ENCODE data around the gene ZNF490.
A peak's percentile ranks its signal among the peaks of the same experiment; 100 is the strongest.
"Not testable (repeated sequence)": the region's sequence is repeated elsewhere in the genome, so short reads cannot be mapped to it uniquely, and the experiment has no call there.

Gene ZNF490

GRCh38 chr19:12621253-12622024 lies 10.8 kb upstream of the ZNF490 start:
- DNase-seq (ENCODE audit: low spot score): not testable (repeated sequence)

- no peak for DNase-seq (ENCODE audit: low spot score)
Observed at GRCh38 chr19:12617646-12618045, 7.0 kb upstream of the ZNF490 start.

DNA sequence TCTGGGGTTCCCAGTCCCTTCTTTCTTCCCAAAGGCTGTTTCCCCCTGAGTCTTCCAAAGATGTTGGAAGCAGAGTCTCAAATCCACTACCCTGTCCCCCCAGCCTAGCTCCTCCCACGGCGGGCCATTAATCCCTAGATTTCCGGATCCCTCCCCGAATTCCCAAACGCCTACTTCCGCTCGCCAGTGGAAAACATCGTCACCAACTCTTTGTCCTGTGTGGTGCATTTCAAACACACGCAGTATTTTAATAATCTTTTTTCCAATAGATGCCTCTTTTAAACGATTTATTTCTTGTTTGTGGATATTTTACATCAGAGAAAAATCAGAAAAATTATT lies 717 bp upstream of the ZNF490 start:
- DNase-seq (ENCODE audit: low spot score): peak; percentile 87

DNA sequence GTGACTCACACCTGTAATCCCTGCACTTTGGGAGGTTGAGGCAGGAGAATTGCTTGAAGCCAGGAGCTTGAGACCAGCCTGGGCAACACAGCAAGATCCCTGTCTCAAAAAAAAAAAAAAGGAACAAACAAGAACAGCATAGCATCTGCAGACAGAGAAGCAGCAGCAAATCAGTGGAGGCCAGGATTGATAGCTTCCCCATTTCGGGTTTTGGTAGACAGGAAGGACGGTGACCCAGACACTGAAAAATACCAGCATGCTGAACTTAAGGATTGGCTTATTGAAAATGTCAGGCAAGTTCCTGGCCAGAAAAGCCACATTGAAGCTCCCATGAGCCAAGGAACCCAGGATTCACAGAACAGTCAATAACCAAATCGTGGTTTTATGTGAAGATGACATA lies 3.0 kb downstream of the ZNF490 start:
- DNase-seq (ENCODE audit: low spot score): no peak

GRCh38 chr19:12606796-12607195 lies 3.8 kb downstream of the ZNF490 start:
- no peak for DNase-seq (ENCODE audit: low spot score)

- no peak for DNase-seq (ENCODE audit: low spot score)
Observed at GRCh38 chr19:12603714-12604113, 6.9 kb downstream of the ZNF490 start.

GRCh38 chr19:12597594-12597993 lies 13.0 kb downstream of the ZNF490 start:
- DNase-seq (ENCODE audit: low spot score): no peak

DNA sequence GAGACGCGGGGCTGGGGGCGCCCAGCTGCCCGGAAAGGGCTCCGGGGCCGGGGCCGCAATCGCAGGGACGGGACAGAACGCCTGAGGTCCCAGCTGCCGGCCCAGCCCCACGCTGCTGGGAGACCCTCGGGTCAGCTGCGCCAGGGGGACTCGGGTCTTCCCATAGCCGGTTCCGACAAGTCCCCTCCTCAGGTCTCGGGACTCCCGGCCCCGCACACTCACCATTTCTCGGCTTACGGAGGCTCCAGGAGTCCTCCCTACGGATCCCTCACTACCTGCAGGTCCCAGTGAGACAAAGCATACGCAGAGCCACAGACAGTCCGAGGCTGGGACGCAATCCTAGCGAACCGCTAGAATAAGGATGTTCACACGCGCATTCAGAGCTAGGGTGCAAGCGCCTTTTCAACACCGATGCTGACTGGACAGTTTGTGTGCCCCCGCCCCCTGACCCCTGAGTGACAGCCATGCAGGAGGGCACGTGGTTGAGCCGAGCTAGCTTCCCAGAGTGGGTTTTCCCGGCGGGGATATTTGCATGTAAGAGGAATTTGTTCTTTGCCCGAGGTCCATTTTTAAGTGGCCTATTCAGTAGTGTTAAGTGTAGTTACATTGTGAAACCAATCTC lies 13.6 kb downstream of the ZNF490 start:
- no peak for DNase-seq (ENCODE audit: low spot score)

DNA sequence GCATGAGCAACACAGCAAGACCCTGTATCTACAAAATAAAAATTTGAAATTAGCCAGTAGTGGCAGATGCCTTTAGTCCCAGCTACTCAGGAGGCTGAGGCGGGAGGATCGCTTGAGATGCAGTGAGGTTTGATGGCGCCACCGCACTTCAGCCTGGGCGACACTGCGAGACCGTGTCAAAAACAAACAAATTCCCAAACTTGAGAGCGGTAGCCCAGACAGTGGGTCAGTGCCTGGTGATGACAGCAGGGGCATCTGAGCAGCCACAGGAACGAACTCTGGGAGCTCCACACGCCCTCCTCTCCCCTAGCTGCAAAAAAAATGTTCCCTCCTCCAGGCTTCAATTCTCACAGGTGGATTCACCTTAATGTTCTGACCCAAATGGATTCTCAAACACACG lies 14.1 kb downstream of the ZNF490 start:
- DNase-seq (ENCODE audit: low spot score): no peak

- DNase-seq (ENCODE audit: low spot score): no peak
Observed at GRCh38 chr19:12581100-12581499, 29.5 kb downstream of the ZNF490 start.

- DNase-seq (ENCODE audit: low spot score): no peak
Observed at GRCh38 chr19:12580180-12580694, 30.4 kb downstream of the ZNF490 start.

DNA sequence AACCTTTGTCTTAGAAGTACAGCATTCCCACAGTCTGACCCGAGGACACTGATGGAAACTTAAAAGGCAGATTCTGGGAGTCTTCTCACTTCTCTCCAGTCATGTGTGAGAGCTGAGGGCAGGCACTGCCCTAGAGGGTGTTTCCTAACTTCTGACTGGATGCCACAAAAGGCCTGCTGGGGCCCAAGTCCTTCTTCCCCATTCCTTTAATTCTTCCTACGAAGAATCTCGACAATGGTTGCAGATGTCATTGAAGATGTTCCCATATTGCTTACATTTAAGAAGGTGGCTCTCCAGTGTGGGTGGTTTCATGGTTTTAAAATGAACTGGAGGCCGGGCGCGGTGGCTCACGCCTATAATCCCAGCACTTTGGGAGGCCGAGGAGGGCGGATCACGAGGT lies 32.0 kb downstream of the ZNF490 start:
- DNase-seq (ENCODE audit: low spot score): no peak

- no peak for DNase-seq (ENCODE audit: low spot score)
Observed at GRCh38 chr19:12574036-12574435, 36.6 kb downstream of the ZNF490 start.

- no peak for DNase-seq (ENCODE audit: low spot score)
Observed at GRCh38 chr19:12567951-12568350, 42.7 kb downstream of the ZNF490 start.

- not testable (repeated sequence) for DNase-seq (ENCODE audit: low spot score)
Observed at GRCh38 chr19:12566380-12566779, 44.2 kb downstream of the ZNF490 start.

GRCh38 chr19:12564016-12564664 lies 46.5 kb downstream of the ZNF490 start:
- DNase-seq (ENCODE audit: low spot score): peak; percentile 95

DNA sequence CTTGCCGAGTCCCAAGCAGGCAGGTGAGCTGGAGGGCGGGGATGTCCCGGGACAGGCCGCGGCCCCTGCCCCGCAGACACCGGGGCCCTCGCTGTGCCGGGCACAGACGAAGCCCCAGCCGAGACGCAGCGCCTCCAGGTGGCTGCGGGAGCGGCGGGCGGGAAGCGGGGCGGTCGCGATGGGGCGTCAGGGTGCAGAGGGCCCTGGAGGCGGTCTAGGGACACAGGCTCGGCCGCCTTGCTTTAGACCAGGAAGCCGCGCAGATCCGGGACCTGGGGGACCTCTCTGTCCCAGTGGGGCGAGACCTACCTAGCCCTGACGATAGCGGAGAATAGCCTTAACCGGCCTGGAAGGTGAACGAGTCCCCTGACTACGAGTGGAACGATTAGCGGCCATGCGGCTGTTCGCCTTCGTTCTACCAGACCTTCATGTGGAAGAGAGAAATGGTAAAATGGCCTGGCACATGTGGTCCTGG lies 55.1 kb downstream of the ZNF490 start:
- DNase-seq (ENCODE audit: low spot score): no peak

GRCh38 chr19:12551060-12551832 lies 59.4 kb downstream of the ZNF490 start, which contains the start of gene ZNF564:
TSS of gene ZNF564 (minus strand) at chr19:12551482. CDS start at chr19:12551332, 150 bp downstream.
- DNase-seq (ENCODE audit: low spot score): peak; percentile 96

DNA sequence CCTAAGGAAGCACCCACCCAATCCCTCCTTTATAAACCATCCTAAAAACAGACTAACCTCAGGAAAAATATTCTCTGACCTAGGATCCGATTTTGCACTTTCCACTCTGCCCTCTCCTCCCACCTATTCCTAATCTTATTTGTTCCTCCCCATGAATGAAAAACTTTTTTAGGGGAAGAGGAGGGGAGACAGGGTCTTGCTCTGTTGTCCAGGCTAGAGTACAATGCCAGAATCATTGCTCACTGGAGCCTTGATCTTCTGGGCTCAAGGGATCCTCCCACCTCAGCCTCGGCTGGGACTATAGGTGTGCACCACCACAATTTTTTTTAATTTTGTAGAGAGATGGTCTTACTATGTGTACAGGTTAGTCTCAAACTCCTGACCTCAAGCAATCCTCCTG lies 63.7 kb downstream of the ZNF490 start:
- DNase-seq (ENCODE audit: low spot score): no peak

GRCh38 chr19:12546068-12546467 lies 64.5 kb downstream of the ZNF490 start:
- no peak for DNase-seq (ENCODE audit: low spot score)

GRCh38 chr19:12545267-12545666 lies 65.3 kb downstream of the ZNF490 start:
- DNase-seq (ENCODE audit: low spot score): no peak

DNA sequence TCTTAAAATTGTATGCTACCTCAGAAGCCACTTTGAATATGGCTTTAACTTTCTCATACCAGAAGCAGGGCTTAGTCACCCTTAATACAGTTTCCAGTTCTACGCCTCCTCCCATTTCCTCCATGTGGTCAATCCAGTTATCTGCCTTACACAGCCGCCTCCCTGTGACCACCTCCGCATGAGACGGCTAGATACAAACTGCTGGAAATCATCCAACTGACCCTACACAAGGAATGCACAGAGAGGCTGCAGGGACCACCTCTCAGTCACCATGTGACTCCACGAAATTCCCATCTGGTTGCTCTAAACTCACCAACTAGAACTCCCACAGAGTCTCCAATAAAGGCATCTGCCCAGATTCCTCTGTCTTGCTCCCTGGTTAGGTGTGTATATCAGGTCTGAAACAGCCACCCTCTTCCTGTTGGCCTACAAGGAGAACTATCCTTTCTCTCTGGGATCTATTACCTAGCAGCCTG lies 66.2 kb downstream of the ZNF490 start:
- no peak for DNase-seq (ENCODE audit: low spot score)
